ENCODE results near the gene IER3. TPM values are rescaled to one million over a fixed set of nuclear protein-coding genes. Genes with fewer than 3 reads are reported as not detected.

IER3 gene
- total and polyA plus RNA-seq, 2 of the 13 experiments (the other 11 are each of a cell fraction or from before 2014, with no cell fraction given): 51.1 to 131 TPM

DNA sequence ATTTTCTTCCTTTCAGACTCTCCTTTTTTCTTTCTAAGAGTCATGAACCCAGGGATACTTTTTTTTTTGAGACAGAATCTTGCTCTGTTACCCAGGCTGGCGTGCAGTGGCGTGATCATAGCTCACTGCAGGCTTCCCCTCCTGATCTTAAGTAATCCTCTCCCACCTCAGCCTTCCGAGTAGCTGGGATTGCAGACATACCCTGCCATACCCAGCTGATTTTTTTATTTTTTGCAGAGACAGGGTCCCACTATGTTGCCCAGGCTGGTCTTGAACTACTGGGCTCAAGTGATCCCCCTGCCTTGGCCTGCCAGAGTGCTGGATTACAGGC is 32.8 kb upstream of the IER3 start (continued):
- TF ChIP-seq, protein P1, sequence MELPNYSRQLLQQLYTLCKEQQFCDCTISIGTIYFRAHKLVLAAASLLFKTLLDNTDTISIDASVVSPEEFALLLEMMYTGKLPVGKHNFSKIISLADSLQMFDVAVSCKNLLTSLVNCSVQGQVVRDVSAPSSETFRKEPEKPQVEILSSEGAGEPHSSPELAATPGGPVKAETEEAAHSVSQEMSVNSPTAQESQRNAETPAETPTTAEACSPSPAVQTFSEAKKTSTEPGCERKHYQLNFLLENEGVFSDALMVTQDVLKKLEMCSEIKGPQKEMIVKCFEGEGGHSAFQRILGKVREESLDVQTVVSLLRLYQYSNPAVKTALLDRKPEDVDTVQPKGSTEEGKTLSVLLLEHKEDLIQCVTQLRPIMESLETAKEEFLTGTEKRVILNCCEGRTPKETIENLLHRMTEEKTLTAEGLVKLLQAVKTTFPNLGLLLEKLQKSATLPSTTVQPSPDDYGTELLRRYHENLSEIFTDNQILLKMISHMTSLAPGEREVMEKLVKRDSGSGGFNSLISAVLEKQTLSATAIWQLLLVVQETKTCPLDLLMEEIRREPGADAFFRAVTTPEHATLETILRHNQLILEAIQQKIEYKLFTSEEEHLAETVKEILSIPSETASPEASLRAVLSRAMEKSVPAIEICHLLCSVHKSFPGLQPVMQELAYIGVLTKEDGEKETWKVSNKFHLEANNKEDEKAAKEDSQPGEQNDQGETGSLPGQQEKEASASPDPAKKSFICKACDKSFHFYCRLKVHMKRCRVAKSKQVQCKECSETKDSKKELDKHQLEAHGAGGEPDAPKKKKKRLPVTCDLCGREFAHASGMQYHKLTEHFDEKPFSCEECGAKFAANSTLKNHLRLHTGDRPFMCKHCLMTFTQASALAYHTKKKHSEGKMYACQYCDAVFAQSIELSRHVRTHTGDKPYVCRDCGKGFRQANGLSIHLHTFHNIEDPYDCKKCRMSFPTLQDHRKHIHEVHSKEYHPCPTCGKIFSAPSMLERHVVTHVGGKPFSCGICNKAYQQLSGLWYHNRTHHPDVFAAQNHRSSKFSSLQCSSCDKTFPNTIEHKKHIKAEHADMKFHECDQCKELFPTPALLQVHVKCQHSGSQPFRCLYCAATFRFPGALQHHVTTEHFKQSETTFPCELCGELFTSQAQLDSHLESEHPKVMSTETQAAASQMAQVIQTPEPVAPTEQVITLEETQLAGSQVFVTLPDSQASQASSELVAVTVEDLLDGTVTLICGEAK (IDR thresholded peaks at IDR 0.05): no peak
- TF ChIP-seq, protein P1 (CRISPR knock-in tag; IDR thresholded peaks at IDR 0.05): no peak

DNA sequence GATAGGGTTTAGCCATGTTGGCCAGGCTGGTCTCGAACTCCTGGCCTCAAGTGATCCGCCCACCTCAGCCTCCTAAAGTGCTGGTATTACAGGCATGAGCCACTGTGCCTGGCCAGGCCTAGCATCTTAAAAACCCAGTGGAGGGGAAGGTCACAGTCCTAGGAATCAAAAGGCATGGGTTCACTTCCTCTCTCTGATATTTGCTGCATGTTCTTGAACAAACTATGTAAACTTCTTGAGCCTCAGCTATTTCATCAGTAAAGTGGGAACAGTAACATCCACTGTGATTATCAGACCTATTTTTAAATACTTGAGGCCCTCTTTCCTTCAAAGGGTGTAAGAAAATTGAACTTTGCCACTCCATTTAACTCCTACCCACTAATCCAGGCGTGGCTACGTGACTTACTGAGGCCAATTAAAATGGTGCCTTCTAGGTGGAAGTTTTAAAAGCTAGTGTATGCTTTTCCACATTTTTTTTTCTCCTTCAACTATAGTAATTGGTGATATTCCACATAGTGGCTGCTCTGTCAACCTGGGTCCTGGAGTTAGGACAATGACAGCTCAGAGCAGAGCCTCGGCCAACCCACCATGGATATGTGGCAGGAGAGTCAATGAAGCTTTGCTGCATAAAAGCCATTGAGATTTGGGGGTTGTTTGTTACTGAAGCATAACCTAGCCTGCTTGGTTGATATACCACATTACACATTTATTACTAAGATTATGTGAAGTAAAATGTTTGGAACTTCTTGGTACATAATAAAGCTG is 32.2 kb upstream of the IER3 start:
- FAIRE-seq (no peak), DNase-seq (ENCODE audit: low spot score) (no peak), ATAC-seq (no peak)
- Histone ChIP-seq H3K9ac (ENCODE audit: insufficient read depth, low read depth, low read length) (no peak overlapping the region), H3K27ac (ENCODE audit: extremely low read length, insufficient read depth, low read length) (no peak overlapping the region), H3K27me3 (ENCODE audit: control insufficient read depth in 1 of 2, insufficient read depth in 2 of 2, low read length in 2 of 2) (no peaks in the 10 kb centered on the region), H3K36me3 (replicated peaks in 1 of 2; ENCODE audit: control insufficient read depth in 1 of 2, insufficient read depth in 2 of 2, low read length in 2 of 2) (no peaks in the 10 kb centered on the region), H3K79me2 (ENCODE audit: insufficient read depth, low read length) (no peaks in the 10 kb centered on the region), H4K20me1 (ENCODE audit: insufficient read depth, low read length) (no peaks in the 10 kb centered on the region), H3K4me1 (ENCODE audit: insufficient read depth, low read length) (peaks cover 74% of the 10 kb centered on the region), H2AFZ (ENCODE audit: low read length) (no peak overlapping the region), H3K4me2 (ENCODE audit: low read depth, low read length) (no peak overlapping the region), H3K4me3 (replicated peaks in 1 of 3; ENCODE audit: insufficient read depth in 1 of 3, low read depth in 2 of 3, low read length in 3 of 3) (no peak overlapping the region), H3K9me3 (ENCODE audit: low read length) (no peaks in the 10 kb centered on the region)
- POLR2A ChIA-PET: interaction anchor here (0.9 to 9.4 kb wide), 3 partner anchors 8 to 33 kb away, joined by 3 to 305 read pairs (median 17); partner anchors contain the start of gene IER3
- in situ Hi-C loops (cut with HindIII; ENCODE audit: extremely low pct_ligation_motif_present, low pct_unique_long_range_greater_than_20kb): no loop called here
- intact Hi-C loops (cut with micrococcal nuclease; ENCODE audit: unreplicated experiment): no loop called here
- WGBS (ENCODE audit: low lambda C conversion rate): 94% methylated on average over 5 of the region's 5 CpGs
- CTCF ChIA-PET (ENCODE audit: low intra/inter-chr PET ratio, low total read pairs): no interaction called here
- BruUV-seq (replicated peaks): no TSS peak
- TF ChIP-seq ZNF737 (CRISPR knock-in tag; IDR thresholded peaks at IDR 0.05; ENCODE audit: borderline replicate concordance) (no peak), ZSCAN22 (CRISPR knock-in tag; IDR thresholded peaks at IDR 0.05) (no peak), ZNF780A (CRISPR knock-in tag; IDR thresholded peaks at IDR 0.05) (no peak)
- TF ChIP-seq, protein P2, sequence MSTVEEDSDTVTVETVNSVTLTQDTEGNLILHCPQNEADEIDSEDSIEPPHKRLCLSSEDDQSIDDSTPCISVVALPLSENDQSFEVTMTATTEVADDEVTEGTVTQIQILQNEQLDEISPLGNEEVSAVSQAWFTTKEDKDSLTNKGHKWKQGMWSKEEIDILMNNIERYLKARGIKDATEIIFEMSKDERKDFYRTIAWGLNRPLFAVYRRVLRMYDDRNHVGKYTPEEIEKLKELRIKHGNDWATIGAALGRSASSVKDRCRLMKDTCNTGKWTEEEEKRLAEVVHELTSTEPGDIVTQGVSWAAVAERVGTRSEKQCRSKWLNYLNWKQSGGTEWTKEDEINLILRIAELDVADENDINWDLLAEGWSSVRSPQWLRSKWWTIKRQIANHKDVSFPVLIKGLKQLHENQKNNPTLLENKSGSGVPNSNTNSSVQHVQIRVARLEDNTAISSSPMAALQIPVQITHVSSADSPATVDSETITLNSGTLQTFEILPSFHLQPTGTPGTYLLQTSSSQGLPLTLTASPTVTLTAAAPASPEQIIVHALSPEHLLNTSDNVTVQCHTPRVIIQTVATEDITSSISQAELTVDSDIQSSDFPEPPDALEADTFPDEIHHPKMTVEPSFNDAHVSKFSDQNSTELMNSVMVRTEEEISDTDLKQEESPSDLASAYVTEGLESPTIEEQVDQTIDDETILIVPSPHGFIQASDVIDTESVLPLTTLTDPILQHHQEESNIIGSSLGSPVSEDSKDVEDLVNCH (CRISPR knock-in tag; IDR thresholded peaks at IDR 0.05): no peak
- TF ChIP-seq, protein P3, sequence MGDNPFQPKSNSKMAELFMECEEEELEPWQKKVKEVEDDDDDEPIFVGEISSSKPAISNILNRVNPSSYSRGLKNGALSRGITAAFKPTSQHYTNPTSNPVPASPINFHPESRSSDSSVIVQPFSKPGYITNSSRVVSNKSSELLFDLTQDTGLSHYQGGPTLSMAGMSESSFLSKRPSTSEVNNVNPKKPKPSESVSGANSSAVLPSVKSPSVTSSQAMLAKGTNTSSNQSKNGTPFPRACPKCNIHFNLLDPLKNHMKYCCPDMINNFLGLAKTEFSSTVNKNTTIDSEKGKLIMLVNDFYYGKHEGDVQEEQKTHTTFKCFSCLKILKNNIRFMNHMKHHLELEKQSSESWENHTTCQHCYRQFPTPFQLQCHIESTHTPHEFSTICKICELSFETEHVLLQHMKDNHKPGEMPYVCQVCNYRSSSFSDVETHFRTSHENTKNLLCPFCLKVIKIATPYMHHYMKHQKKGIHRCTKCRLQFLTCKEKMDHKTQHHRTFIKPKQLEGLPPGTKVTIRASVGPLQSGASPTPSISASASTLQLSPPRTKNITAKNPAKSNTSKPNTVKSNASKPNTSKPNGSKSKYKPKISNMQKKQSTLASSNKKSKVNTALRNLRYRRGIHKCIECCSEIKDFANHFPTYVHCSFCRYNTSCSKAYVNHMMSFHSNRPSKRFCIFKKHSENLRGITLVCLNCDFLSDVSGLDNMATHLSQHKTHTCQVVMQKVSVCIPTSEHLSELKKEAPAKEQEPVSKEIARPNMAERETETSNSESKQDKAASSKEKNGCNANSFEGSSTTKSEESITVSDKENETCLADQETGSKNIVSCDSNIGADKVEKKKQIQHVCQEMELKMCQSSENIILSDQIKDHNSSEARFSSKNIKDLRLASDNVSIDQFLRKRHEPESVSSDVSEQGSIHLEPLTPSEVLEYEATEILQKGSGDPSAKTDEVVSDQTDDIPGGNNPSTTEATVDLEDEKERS (CRISPR knock-in tag; IDR thresholded peaks at IDR 0.05): 0 out of 2 replicates have a peak, but pooled peaks have one; percentile 50
